Hepatocyte (in vitro differentiated cells): Measurements from ENCODE around the gene CHCHD10. TPM values are rescaled to one million over a fixed set of nuclear protein-coding genes. Genes with fewer than 3 reads are reported as not detected.

Source experiments
- DNase-seq: peaks from one replicate; pipeline ENCODE4 v3.0.0-alpha.2; 2016; ENCODE audit warnings: low spot score
- H2AFZ ChIP-seq: fragments of 200-600 bp; sonication (generic); 2 replicates; pipeline ENCODE4 v1.6.0; 2016; ENCODE audit warnings: antibody characterized with exemption, mild to moderate bottlenecking
- H3K27ac ChIP-seq: fragments of 200-600 bp; sonication (generic); 2 replicates; pipeline ENCODE4 v1.5.1; 2016; ENCODE audit warnings: mild to moderate bottlenecking
- H3K27me3 ChIP-seq: fragments of 200-600 bp; sonication (generic); 2 replicates; pipeline ENCODE4 v1.6.1; 2016
- H3K36me3 ChIP-seq: fragments of 200-600 bp; sonication (generic); replicated peaks from 2 replicates; pipeline ENCODE4 v1.5.1; 2016; ENCODE audit warnings: low read depth; ENCODE audit not compliant: insufficient read depth
- H3K4me1 ChIP-seq: fragments of 200-600 bp; sonication (generic); 2 replicates; pipeline ENCODE4 v1.5.1; 2016; ENCODE audit warnings: mild to moderate bottlenecking, moderate library complexity; ENCODE audit not compliant: insufficient read depth
- H3K4me2 ChIP-seq: fragments of 200-600 bp; sonication (generic); 2 replicates; pipeline ENCODE4 v1.6.0; 2016
- H3K4me3 ChIP-seq: fragments of 200-600 bp; sonication (generic); 2 replicates; pipeline ENCODE4 v1.5.1; 2016; ENCODE audit warnings: mild to moderate bottlenecking
- H3K79me2 ChIP-seq: fragments of 200-600 bp; sonication (generic); 2 replicates; pipeline ENCODE4 v1.6.0; 2017; ENCODE audit warnings: mild to moderate bottlenecking
- H3K9me2 ChIP-seq: fragments of 200-600 bp; sonication (generic); replicated peaks from 2 replicates; pipeline ENCODE4 v1.6.0; 2017; ENCODE audit warnings: mild to moderate bottlenecking; ENCODE audit not compliant: insufficient read depth
- H3K9me3 ChIP-seq: fragments of 200-600 bp; sonication (generic); 2 replicates; pipeline ENCODE4 v1.5.1; 2016; ENCODE audit warnings: low read depth, mild to moderate bottlenecking
- H4K20me1 ChIP-seq: fragments of 200-600 bp; sonication (generic); 2 replicates; pipeline ENCODE4 v1.6.0; 2016; ENCODE audit warnings: mild to moderate bottlenecking; ENCODE audit not compliant: insufficient read depth, poor library complexity, severe bottlenecking
- CTCF ChIP-seq: fragments of 200-600 bp; sonication (generic); IDR thresholded peaks from 2 replicates; pipeline ENCODE4 v1.5.1; 2016; ENCODE audit warnings: antibody characterized with exemption, mild to moderate bottlenecking; ENCODE audit not compliant: poor library complexity
- EZH2 ChIP-seq: fragments of 200-600 bp; sonication (generic); IDR thresholded peaks from 2 replicates; pipeline ENCODE4 v1.6.1; 2016; ENCODE audit warnings: antibody characterized with exemption, mild to moderate bottlenecking, borderline replicate concordance
- EZH2phosphoT487 ChIP-seq: fragments of 200-600 bp; sonication (generic); IDR thresholded peaks from one replicate; pipeline ENCODE4 v1.6.1; 2018; ENCODE audit warnings: antibody characterized with exemption, mild to moderate bottlenecking, low read depth, moderate library complexity; ENCODE audit not compliant: unreplicated experiment, severe bottlenecking
- WGBS: methylation state at CpG from one replicate; pipeline ENCODE4 v1.1.6; 2016; ENCODE audit warnings: low lambda C conversion rate; ENCODE audit errors: missing lambda C conversion rate; 5-methylcytosine and 5-hydroxymethylcytosine counted together
- polyA plus RNA-seq: library from polyadenylated mRNA; unstranded; fragments of >200 nt; fragmentation: Nextera tagmentation; extraction: Ambion mirVana; gene quantifications from 2 replicates; pipeline ENCODE4 v1.2.1, GENCODE V29; 2016
- total RNA-seq: library from RNA; depleted of rRNA; stranded (reverse); fragments of >200 nt; gene quantifications from 2 replicates; pipeline ENCODE4 v1.2.3, GENCODE V29; 2014

Gene CHCHD10
- total and polyA plus RNA-seq, 2 experiments from 2014 or later = 36.5 to 68.1 TPM

GRCh38 chr22:23752090-23752691 is 15.6 kb downstream of the CHCHD10 start:
- H3K27me3 ChIP-seq = no peaks in the 10 kb centered on the region
- no peak overlapping the region for H3K4me3 ChIP-seq
- peaks cover 31% of the 10 kb centered on the region for H3K79me2 ChIP-seq
- TF ChIP-seq EZH2phosphoT487 = no peak
- TF ChIP-seq EZH2 = no peak
- no peak for TF ChIP-seq CTCF
- no peaks in the 10 kb centered on the region for H3K9me3 ChIP-seq
- no peak overlapping the region for H2AFZ ChIP-seq
- H3K9me2 ChIP-seq = no peaks in the 10 kb centered on the region
- H3K4me2 ChIP-seq = peak overlapping the region; percentile 90
- H3K36me3 ChIP-seq = no peaks in the 10 kb centered on the region
- peak overlapping the region; percentile 95 for H3K27ac ChIP-seq
- no peak for DNase-seq
- 99% methylated on average over 7 of the region's 9 CpGs for WGBS
- H3K4me1 ChIP-seq = peaks cover 8% of the 10 kb centered on the region
- no peaks in the 10 kb centered on the region for H4K20me1 ChIP-seq

- 25% methylated on average over 19 of the region's 22 CpGs for WGBS
- TF ChIP-seq EZH2phosphoT487 = no peak
- no peak for TF ChIP-seq EZH2
- TF ChIP-seq CTCF = no peak
Observed at GRCh38 chr22:23751441-23751996, 16.3 kb downstream of the CHCHD10 start.

GRCh38 chr22:23750714-23751440 is 16.9 kb downstream of the CHCHD10 start, which contains the start of gene ZNF70:
ZNF70 (minus strand) TSS chr22:23751112; CDS start chr22:23745140, 5,972 bp downstream.
- Histone ChIP-seq H3K4me2 (peak within 1 kb of the TSS; percentile 90), H4K20me1 (no peaks in the 10 kb centered on the region), H3K27ac (peak within 1 kb of the TSS; percentile 95), H3K9me3 (no peaks in the 10 kb centered on the region), H2AFZ (peak within 1 kb of the TSS; percentile 74), H3K9me2 (no peaks in the 10 kb centered on the region), H3K4me3 (peak within 1 kb of the TSS; percentile 87), H3K4me1 (peaks cover 8% of the 10 kb centered on the region), H3K27me3 (no peaks in the 10 kb centered on the region), H3K36me3 (no peaks in the 10 kb centered on the region), H3K79me2 (peaks cover 35% of the 10 kb centered on the region)
- under 1% methylated on average over 60 of the region's 78 CpGs for WGBS
- peak; percentile 97 for DNase-seq
- TF ChIP-seq EZH2 (no peak), CTCF (peak; percentile 29)

More at GRCh38 chr22:23751441-23751996, 16.3 kb downstream of the CHCHD10 start:
- Histone ChIP-seq H3K79me2 (peaks cover 35% of the 10 kb centered on the region), H3K9me2 (no peaks in the 10 kb centered on the region), H4K20me1 (no peaks in the 10 kb centered on the region), H3K27ac (peak overlapping the region; percentile 95), H3K9me3 (no peaks in the 10 kb centered on the region), H3K4me1 (peaks cover 8% of the 10 kb centered on the region), H2AFZ (peak overlapping the region; percentile 69), H3K27me3 (no peaks in the 10 kb centered on the region), H3K4me2 (peak overlapping the region; percentile 90), H3K36me3 (no peaks in the 10 kb centered on the region), H3K4me3 (peak overlapping the region; percentile 81)
- DNase-seq = peak; percentile 56
